IMR-90 (cell line): Measurements from ENCODE around the gene ELOB.

Source experiments
- CEBPB ChIP-seq: IDR thresholded peaks from 2 replicates; pipeline ENCODE4 v1.6.1; 2012; ENCODE audit warnings: low read depth, low read length, improper control_type of control experiment
- CTCF ChIP-seq: conservative IDR thresholded peaks from 2 replicates; pipeline ENCODE4 v1.5.1; 2012; ENCODE audit warnings: mild to moderate bottlenecking, low read depth, low read length, improper control_type of control experiment
- MAFK ChIP-seq: IDR thresholded peaks from 2 replicates; pipeline ENCODE4 v1.6.1; 2012; ENCODE audit warnings: low read depth, low read length, improper control_type of control experiment
- POLR2A ChIP-seq: IDR thresholded peaks from 2 replicates; pipeline ENCODE4 v1.6.1; 2012; ENCODE audit warnings: mild to moderate bottlenecking, low read depth, low read length
- RAD21 ChIP-seq: IDR thresholded peaks from 2 replicates; pipeline ENCODE4 v1.6.1; 2012; ENCODE audit warnings: low read length, improper control_type of control experiment
- RCOR1 ChIP-seq: IDR thresholded peaks from 2 replicates; pipeline ENCODE4 v1.6.1; 2012; ENCODE audit warnings: mild to moderate bottlenecking, low read length, improper control_type of control experiment; ENCODE audit not compliant: insufficient replicate concordance

GRCh38 chr16:2825906-2826305, 48.8 kb upstream of the ELOB start:
- TF ChIP-seq RAD21 (no peak), POLR2A (no peak), CTCF (no peak), MAFK (no peak), RCOR1 (no peak), CEBPB (no peak)
